Measurements from ENCODE around the gene ELANE. TPM values are rescaled to one million over a fixed set of nuclear protein-coding genes. Genes with fewer than 3 reads are reported as not detected.
"Not testable (repeated sequence)": the region's sequence is repeated elsewhere in the genome, so short reads cannot be mapped to it uniquely, and the experiment has no call there.

The ELANE gene
- polyA plus RNA-seq, 1 donor, result 0.09 TPM

GRCh38 chr19:843180-843835 is 8.8 kb upstream of the ELANE start:
- H3K4me3 ChIP-seq (ENCODE audit: low read length), result no peak overlapping the region
- H3K4me1 ChIP-seq (ENCODE audit: control insufficient read depth, insufficient read depth, low read length), result peaks cover 5% of the 10 kb centered on the region
- peaks cover 11% of the 10 kb centered on the region for H3K9me3 ChIP-seq (ENCODE audit: control insufficient read depth, low read depth, low read length)
- peak in 1 of 2 donors; percentile 15 for DNase-seq
- WGBS (ENCODE audit: insufficient coverage, low lambda C conversion rate), result no CpG with 5 or more reads among the region's 46 CpGs
- H3K27me3 ChIP-seq (ENCODE audit: control insufficient read depth, insufficient read depth, low read length), result peaks cover 57% of the 10 kb centered on the region
- no peaks in the 10 kb centered on the region for H3K36me3 ChIP-seq (ENCODE audit: control insufficient read depth, insufficient read depth, low read length)
- H3K27ac ChIP-seq (ENCODE audit: low read length), result no peak overlapping the region

GRCh38 chr19:843836-844545 is 8.1 kb upstream of the ELANE start:
- peaks cover 5% of the 10 kb centered on the region for H3K4me1 ChIP-seq (ENCODE audit: control insufficient read depth, insufficient read depth, low read length)
- H3K27me3 ChIP-seq (ENCODE audit: control insufficient read depth, insufficient read depth, low read length), result peaks cover 59% of the 10 kb centered on the region
- no CpG with 5 or more reads among the region's 70 CpGs for WGBS (ENCODE audit: insufficient coverage, low lambda C conversion rate)
- DNase-seq, result no peak
- H3K36me3 ChIP-seq (ENCODE audit: control insufficient read depth, insufficient read depth, low read length), result no peaks in the 10 kb centered on the region
- no peak overlapping the region for H3K4me3 ChIP-seq (ENCODE audit: low read length)
- no peak overlapping the region for H3K27ac ChIP-seq (ENCODE audit: low read length)
- peaks cover 11% of the 10 kb centered on the region for H3K9me3 ChIP-seq (ENCODE audit: control insufficient read depth, low read depth, low read length)

GRCh38 chr19:844546-844971 is 7.5 kb upstream of the ELANE start:
- H3K9me3 ChIP-seq (ENCODE audit: control insufficient read depth, low read depth, low read length), result peaks cover 11% of the 10 kb centered on the region
- no peak overlapping the region for H3K4me3 ChIP-seq (ENCODE audit: low read length)
- H3K36me3 ChIP-seq (ENCODE audit: control insufficient read depth, insufficient read depth, low read length), result no peaks in the 10 kb centered on the region
- H3K27me3 ChIP-seq (ENCODE audit: control insufficient read depth, insufficient read depth, low read length), result peaks cover 64% of the 10 kb centered on the region
- no CpG with 5 or more reads among the region's 11 CpGs for WGBS (ENCODE audit: insufficient coverage, low lambda C conversion rate)
- peaks cover 5% of the 10 kb centered on the region for H3K4me1 ChIP-seq (ENCODE audit: control insufficient read depth, insufficient read depth, low read length)
- no peak overlapping the region for H3K27ac ChIP-seq (ENCODE audit: low read length)
- DNase-seq, result no peak

- Histone ChIP-seq H3K27me3 (ENCODE audit: control insufficient read depth, insufficient read depth, low read length) (peaks cover 69% of the 10 kb centered on the region), H3K9me3 (ENCODE audit: control insufficient read depth, low read depth, low read length) (peaks cover 11% of the 10 kb centered on the region), H3K36me3 (ENCODE audit: control insufficient read depth, insufficient read depth, low read length) (no peaks in the 10 kb centered on the region), H3K27ac (ENCODE audit: low read length) (no peak overlapping the region), H3K4me1 (ENCODE audit: control insufficient read depth, insufficient read depth, low read length) (peaks cover 10% of the 10 kb centered on the region), H3K4me3 (ENCODE audit: low read length) (no peak overlapping the region)
- DNase-seq, result no peak
- 45% methylated on average over 4 of the region's 37 CpGs for WGBS (ENCODE audit: insufficient coverage, low lambda C conversion rate)
Observed at GRCh38 chr19:845707-846521, 6.2 kb upstream of the ELANE start.

GRCh38 chr19:848386-848921 is 3.6 kb upstream of the ELANE start:
- Histone ChIP-seq H3K27me3 (ENCODE audit: control insufficient read depth, insufficient read depth, low read length) (peaks cover 73% of the 10 kb centered on the region), H3K4me3 (ENCODE audit: low read length) (no peak overlapping the region), H3K9me3 (ENCODE audit: control insufficient read depth, low read depth, low read length) (peaks cover 12% of the 10 kb centered on the region), H3K27ac (ENCODE audit: low read length) (no peak overlapping the region), H3K4me1 (ENCODE audit: control insufficient read depth, insufficient read depth, low read length) (peaks cover 9% of the 10 kb centered on the region), H3K36me3 (ENCODE audit: control insufficient read depth, insufficient read depth, low read length) (no peaks in the 10 kb centered on the region)
- no peak for DNase-seq
- no CpG with 5 or more reads among the region's 12 CpGs for WGBS (ENCODE audit: insufficient coverage, low lambda C conversion rate)

GRCh38 chr19:849195-849594 is 2.9 kb upstream of the ELANE start:
- WGBS (ENCODE audit: insufficient coverage, low lambda C conversion rate), result no CpG with 5 or more reads among the region's 8 CpGs

GRCh38 chr19:850221-850978 is 1.7 kb upstream of the ELANE start:
- no CpG with 5 or more reads among the region's 28 CpGs for WGBS (ENCODE audit: insufficient coverage, low lambda C conversion rate)
- peak; percentile 67 for DNase-seq
- peaks cover 66% of the 10 kb centered on the region for H3K27me3 ChIP-seq (ENCODE audit: control insufficient read depth, insufficient read depth, low read length)

More at GRCh38 chr19:849195-849594, 2.9 kb upstream of the ELANE start:
- H3K36me3 ChIP-seq (ENCODE audit: control insufficient read depth, insufficient read depth, low read length); H3K9me3 ChIP-seq (ENCODE audit: control insufficient read depth, low read depth, low read length); H3K4me1 ChIP-seq (ENCODE audit: control insufficient read depth, insufficient read depth, low read length); DNase-seq; H3K4me3 ChIP-seq (ENCODE audit: low read length); H3K27ac ChIP-seq (ENCODE audit: low read length): not testable (repeated sequence)
- peaks cover 72% of the 10 kb centered on the region for H3K27me3 ChIP-seq (ENCODE audit: control insufficient read depth, insufficient read depth, low read length)

GRCh38 chr19:850979-851335 is 1.1 kb upstream of the ELANE start:
- Histone ChIP-seq H3K4me1 (ENCODE audit: control insufficient read depth, insufficient read depth, low read length) (peaks cover 8% of the 10 kb centered on the region), H3K4me3 (ENCODE audit: low read length) (no peak overlapping the region), H3K36me3 (ENCODE audit: control insufficient read depth, insufficient read depth, low read length) (no peaks in the 10 kb centered on the region), H3K27me3 (ENCODE audit: control insufficient read depth, insufficient read depth, low read length) (peaks cover 63% of the 10 kb centered on the region), H3K9me3 (ENCODE audit: control insufficient read depth, low read depth, low read length) (peaks cover 10% of the 10 kb centered on the region), H3K27ac (ENCODE audit: low read length) (peak overlapping the region; percentile 52)
- DNase-seq, result no peak
- WGBS (ENCODE audit: insufficient coverage, low lambda C conversion rate), result no CpG with 5 or more reads among the region's 13 CpGs

More at GRCh38 chr19:850221-850978, 1.7 kb upstream of the ELANE start:
- Histone ChIP-seq H3K9me3 (ENCODE audit: control insufficient read depth, low read depth, low read length) (peaks cover 9% of the 10 kb centered on the region), H3K36me3 (ENCODE audit: control insufficient read depth, insufficient read depth, low read length) (no peaks in the 10 kb centered on the region), H3K27ac (ENCODE audit: low read length) (peak overlapping the region; percentile 52), H3K4me3 (ENCODE audit: low read length) (no peak overlapping the region), H3K4me1 (ENCODE audit: control insufficient read depth, insufficient read depth, low read length) (peaks cover 8% of the 10 kb centered on the region)

- H3K9me3 ChIP-seq (ENCODE audit: control insufficient read depth, low read depth, low read length), result peaks cover 7% of the 10 kb centered on the region
- peaks cover 42% of the 10 kb centered on the region for H3K27me3 ChIP-seq (ENCODE audit: control insufficient read depth, insufficient read depth, low read length)
- H3K36me3 ChIP-seq (ENCODE audit: control insufficient read depth, insufficient read depth, low read length), result no peaks in the 10 kb centered on the region
- no CpG with 5 or more reads among the region's 67 CpGs for WGBS (ENCODE audit: insufficient coverage, low lambda C conversion rate)
- no peak overlapping the region for H3K4me3 ChIP-seq (ENCODE audit: low read length)
- H3K4me1 ChIP-seq (ENCODE audit: control insufficient read depth, insufficient read depth, low read length), result peaks cover 8% of the 10 kb centered on the region
- DNase-seq, result no peak
- H3K27ac ChIP-seq (ENCODE audit: low read length), result no peak overlapping the region
Observed at GRCh38 chr19:853014-853585, 997 bp downstream of the ELANE start.

Data from large intestine (tissue), 3 donors.